Measurements from ENCODE around the gene MYL5.
"Not testable (repeated sequence)": the region's sequence is repeated elsewhere in the genome, so short reads cannot be mapped to it uniquely, and the experiment has no call there.

Gene MYL5

GRCh38 chr4:633976-634598 lies 40.3 kb upstream of the MYL5 start:
- Mint-ChIP-seq H3K9me3 (peaks cover 4% of the 10 kb centered on the region), H3K4me3 (no peak overlapping the region), H3K27ac (no peak overlapping the region), H3K4me1 (no peaks in the 10 kb centered on the region), H3K36me3 (no peaks in the 10 kb centered on the region), H3K27me3 (peaks cover 5% of the 10 kb centered on the region)

GRCh38 chr4:634599-634985 lies 39.8 kb upstream of the MYL5 start:
- Mint-ChIP-seq H3K9me3 (peaks cover 4% of the 10 kb centered on the region), H3K4me1 (no peaks in the 10 kb centered on the region), H3K36me3 (no peaks in the 10 kb centered on the region), H3K27me3 (peaks cover 7% of the 10 kb centered on the region), H3K27ac (no peak overlapping the region), H3K4me3 (no peak overlapping the region)

- not testable (repeated sequence) for H3K36me3 Mint-ChIP-seq, H3K9me3 Mint-ChIP-seq, H3K27ac Mint-ChIP-seq, H3K4me1 Mint-ChIP-seq, H3K4me3 Mint-ChIP-seq, H3K27me3 Mint-ChIP-seq
These were observed 39.1 kb upstream of the MYL5 start for GRCh38 chr4:635066-635835.

GRCh38 chr4:635851-636627 lies 38.3 kb upstream of the MYL5 start:
- peaks cover 7% of the 10 kb centered on the region for H3K27me3 Mint-ChIP-seq
- H3K36me3 Mint-ChIP-seq, result no peaks in the 10 kb centered on the region
- H3K4me1 Mint-ChIP-seq, result no peaks in the 10 kb centered on the region
- no peak overlapping the region for H3K27ac Mint-ChIP-seq
- H3K4me3 Mint-ChIP-seq, result no peak overlapping the region
- peaks cover 8% of the 10 kb centered on the region for H3K9me3 Mint-ChIP-seq

GRCh38 chr4:636628-637159 lies 37.6 kb upstream of the MYL5 start:
- no peaks in the 10 kb centered on the region for H3K4me1 Mint-ChIP-seq
- no peak overlapping the region for H3K4me3 Mint-ChIP-seq
- no peak overlapping the region for H3K27ac Mint-ChIP-seq
- H3K36me3 Mint-ChIP-seq, result no peaks in the 10 kb centered on the region
- H3K9me3 Mint-ChIP-seq, result peaks cover 10% of the 10 kb centered on the region
- H3K27me3 Mint-ChIP-seq, result peaks cover 7% of the 10 kb centered on the region

- peaks cover 7% of the 10 kb centered on the region for H3K27me3 Mint-ChIP-seq
- no peak overlapping the region for H3K4me3 Mint-ChIP-seq
- peaks cover 7% of the 10 kb centered on the region for H3K9me3 Mint-ChIP-seq
- H3K36me3 Mint-ChIP-seq, result no peaks in the 10 kb centered on the region
- no peak overlapping the region for H3K27ac Mint-ChIP-seq
- H3K4me1 Mint-ChIP-seq, result no peaks in the 10 kb centered on the region
These were observed 36.6 kb upstream of the MYL5 start for GRCh38 chr4:637536-638280.

DNA sequence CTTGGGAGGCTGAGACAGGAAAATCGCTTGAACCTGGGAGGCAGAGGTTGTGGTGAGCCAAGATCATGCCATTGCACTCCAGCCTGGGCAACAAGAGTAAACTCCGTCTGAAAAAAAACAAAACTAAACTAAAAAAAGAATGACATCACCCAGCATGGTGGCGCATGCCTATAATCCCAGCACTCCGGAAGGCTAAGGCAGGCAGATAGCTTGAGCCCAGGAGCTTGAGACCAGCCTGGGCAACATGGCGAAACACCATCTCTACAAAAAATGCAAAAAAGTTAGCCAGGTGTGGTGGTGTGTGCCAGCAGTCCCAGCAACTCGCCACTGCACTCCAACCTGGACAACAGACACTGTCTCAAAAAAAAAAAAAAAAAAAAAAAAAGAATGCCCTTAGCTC lies 32.0 kb upstream of the MYL5 start:
- not testable (repeated sequence) for H3K4me1 Mint-ChIP-seq, H3K27ac Mint-ChIP-seq, H3K9me3 Mint-ChIP-seq, H3K4me3 Mint-ChIP-seq, H3K36me3 Mint-ChIP-seq
- H3K27me3 Mint-ChIP-seq, result peaks cover 16% of the 10 kb centered on the region

DNA sequence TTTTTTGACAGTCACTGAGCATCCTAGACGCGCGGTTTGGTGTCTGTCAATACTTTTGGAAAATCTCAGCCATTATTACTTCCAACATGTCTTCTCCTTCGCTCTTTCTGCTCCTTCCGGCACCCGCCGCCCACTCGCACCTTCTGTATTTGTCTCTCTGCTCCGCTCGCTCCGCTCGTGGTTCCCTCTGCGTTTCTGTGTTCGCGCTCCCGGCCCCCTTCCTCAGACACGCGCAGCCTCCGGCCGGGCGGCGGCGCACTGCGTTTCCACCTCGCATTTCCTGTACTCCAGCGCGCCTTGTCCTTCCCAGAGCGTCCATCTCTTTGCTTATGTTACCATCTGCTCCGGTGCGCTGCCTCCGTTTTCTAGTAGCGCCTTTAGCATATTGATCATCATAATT lies 27.9 kb upstream of the MYL5 start:
- H3K4me1 Mint-ChIP-seq, result peaks cover 9% of the 10 kb centered on the region
- peaks cover 9% of the 10 kb centered on the region for H3K27me3 Mint-ChIP-seq
- H3K27ac Mint-ChIP-seq, result peak overlapping the region; percentile 74
- H3K36me3 Mint-ChIP-seq, result peaks cover 2% of the 10 kb centered on the region
- H3K9me3 Mint-ChIP-seq, result no peaks in the 10 kb centered on the region
- H3K4me3 Mint-ChIP-seq, result peak overlapping the region; percentile 77

DNA sequence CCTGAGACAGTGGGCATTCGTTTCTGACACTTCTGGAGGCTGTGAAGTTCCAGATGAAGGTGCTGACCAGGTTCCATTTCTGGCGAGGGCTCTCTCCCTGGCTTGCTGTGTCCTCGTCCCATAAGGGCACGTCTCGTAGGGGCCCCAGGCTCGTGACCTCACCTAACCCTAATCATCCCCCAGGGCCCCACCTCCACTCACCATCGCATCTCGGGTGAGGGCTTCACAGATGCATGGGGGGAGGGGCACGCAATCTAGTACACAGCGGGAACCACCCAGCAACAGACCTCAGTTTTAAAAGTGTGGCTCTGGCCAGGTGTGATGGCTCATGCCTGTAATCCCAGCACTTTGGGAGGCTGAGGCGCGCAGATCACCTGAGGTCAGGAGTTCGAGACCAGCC lies 26.9 kb upstream of the MYL5 start:
- no peak overlapping the region for H3K4me3 Mint-ChIP-seq
- peaks cover 2% of the 10 kb centered on the region for H3K36me3 Mint-ChIP-seq
- H3K4me1 Mint-ChIP-seq, result peaks cover 9% of the 10 kb centered on the region
- H3K27ac Mint-ChIP-seq, result no peak overlapping the region
- H3K9me3 Mint-ChIP-seq, result no peaks in the 10 kb centered on the region
- H3K27me3 Mint-ChIP-seq, result peaks cover 9% of the 10 kb centered on the region

GRCh38 chr4:648579-649292 lies 25.6 kb upstream of the MYL5 start:
- Mint-ChIP-seq H3K27me3 (peaks cover 6% of the 10 kb centered on the region), H3K9me3 (no peaks in the 10 kb centered on the region)

GRCh38 chr4:649293-649625 lies 25.1 kb upstream of the MYL5 start:
- H3K27me3 Mint-ChIP-seq, result peaks cover 6% of the 10 kb centered on the region

More at GRCh38 chr4:648579-649292, 25.6 kb upstream of the MYL5 start:
- peaks cover 2% of the 10 kb centered on the region for H3K36me3 Mint-ChIP-seq
- no peak overlapping the region for H3K27ac Mint-ChIP-seq
- H3K4me1 Mint-ChIP-seq, result peaks cover 9% of the 10 kb centered on the region
- no peak overlapping the region for H3K4me3 Mint-ChIP-seq

GRCh38 chr4:649751-650310 lies 24.5 kb upstream of the MYL5 start:
- Mint-ChIP-seq H3K27me3 (peaks cover 6% of the 10 kb centered on the region), H3K36me3 (peaks cover 2% of the 10 kb centered on the region), H3K27ac (no peak overlapping the region), H3K9me3 (no peaks in the 10 kb centered on the region), H3K4me3 (no peak overlapping the region), H3K4me1 (peaks cover 9% of the 10 kb centered on the region)

More at GRCh38 chr4:649293-649625, 25.1 kb upstream of the MYL5 start:
- Mint-ChIP-seq H3K27ac (no peak overlapping the region), H3K9me3 (no peaks in the 10 kb centered on the region), H3K4me3 (no peak overlapping the region), H3K36me3 (peaks cover 2% of the 10 kb centered on the region), H3K4me1 (peaks cover 9% of the 10 kb centered on the region)

GRCh38 chr4:650461-650860 lies 23.9 kb upstream of the MYL5 start:
- Mint-ChIP-seq H3K27ac (no peak overlapping the region), H3K9me3 (no peaks in the 10 kb centered on the region), H3K4me1 (peaks cover 9% of the 10 kb centered on the region), H3K4me3 (no peak overlapping the region), H3K27me3 (peaks cover 6% of the 10 kb centered on the region), H3K36me3 (no peaks in the 10 kb centered on the region)

- Mint-ChIP-seq H3K27ac (no peak overlapping the region), H3K27me3 (peaks cover 4% of the 10 kb centered on the region), H3K9me3 (no peaks in the 10 kb centered on the region), H3K4me1 (peaks cover 4% of the 10 kb centered on the region), H3K4me3 (no peak overlapping the region), H3K36me3 (no peaks in the 10 kb centered on the region)
These were observed 23.1 kb upstream of the MYL5 start for GRCh38 chr4:650951-651883.
